ENCODE measurements around the gene GRK5.

DNA sequence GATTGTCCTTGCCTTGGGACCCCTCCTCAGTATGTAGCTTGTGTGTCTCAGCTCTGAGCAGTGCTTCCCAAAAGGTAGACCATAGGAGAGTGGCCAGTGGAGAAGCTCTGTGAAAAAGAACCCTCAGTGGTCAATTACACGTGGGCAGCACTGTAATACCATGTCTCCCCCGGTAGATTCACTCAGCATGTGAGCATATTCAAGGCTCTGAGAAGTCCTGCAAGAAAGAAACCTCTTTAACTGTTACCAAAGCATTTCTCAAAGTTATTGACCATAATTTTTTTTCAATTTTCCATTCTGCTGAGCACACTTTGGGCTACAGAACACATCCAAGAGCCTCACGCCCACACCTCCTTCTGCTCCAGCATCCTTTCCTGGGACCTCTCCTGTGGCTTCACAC lies 192.1 kb downstream of the GRK5 start:
- TF ChIP-seq, protein P1, sequence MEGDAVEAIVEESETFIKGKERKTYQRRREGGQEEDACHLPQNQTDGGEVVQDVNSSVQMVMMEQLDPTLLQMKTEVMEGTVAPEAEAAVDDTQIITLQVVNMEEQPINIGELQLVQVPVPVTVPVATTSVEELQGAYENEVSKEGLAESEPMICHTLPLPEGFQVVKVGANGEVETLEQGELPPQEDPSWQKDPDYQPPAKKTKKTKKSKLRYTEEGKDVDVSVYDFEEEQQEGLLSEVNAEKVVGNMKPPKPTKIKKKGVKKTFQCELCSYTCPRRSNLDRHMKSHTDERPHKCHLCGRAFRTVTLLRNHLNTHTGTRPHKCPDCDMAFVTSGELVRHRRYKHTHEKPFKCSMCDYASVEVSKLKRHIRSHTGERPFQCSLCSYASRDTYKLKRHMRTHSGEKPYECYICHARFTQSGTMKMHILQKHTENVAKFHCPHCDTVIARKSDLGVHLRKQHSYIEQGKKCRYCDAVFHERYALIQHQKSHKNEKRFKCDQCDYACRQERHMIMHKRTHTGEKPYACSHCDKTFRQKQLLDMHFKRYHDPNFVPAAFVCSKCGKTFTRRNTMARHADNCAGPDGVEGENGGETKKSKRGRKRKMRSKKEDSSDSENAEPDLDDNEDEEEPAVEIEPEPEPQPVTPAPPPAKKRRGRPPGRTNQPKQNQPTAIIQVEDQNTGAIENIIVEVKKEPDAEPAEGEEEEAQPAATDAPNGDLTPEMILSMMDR (conservative IDR thresholded peaks at IDR 0.05) = no peak
- TF ChIP-seq EZH2 (IDR thresholded peaks at IDR 0.05; ENCODE audit: low read depth) = no peak

Data from PC-9 (cell line).